Activated naive CD8-positive, alpha-beta T cell (primary cell): ENCODE results near the gene SLC39A13.

ENCODE experiments used
- H3K27ac Mint-ChIP-seq: one replicate; pipeline ENCODE4 v1.8.0; 2021; ENCODE audit warnings: mixed read lengths
- H3K27me3 Mint-ChIP-seq: one replicate; pipeline ENCODE4 v1.8.0; 2021; ENCODE audit warnings: mixed read lengths
- H3K36me3 Mint-ChIP-seq: one replicate; pipeline ENCODE4 v1.8.0; 2021; ENCODE audit warnings: mixed read lengths
- H3K4me1 Mint-ChIP-seq: one replicate; pipeline ENCODE4 v1.8.0; 2021; ENCODE audit warnings: low read depth, mixed read lengths
- H3K4me3 Mint-ChIP-seq: one replicate; pipeline ENCODE4 v1.8.0; 2021; ENCODE audit warnings: mild to moderate bottlenecking, mixed read lengths
- H3K9me3 Mint-ChIP-seq: one replicate; pipeline ENCODE4 v1.8.0; 2021; ENCODE audit warnings: low read depth, mixed read lengths

SLC39A13 gene

GRCh38 chr11:47406896-47407745 is 1.3 kb upstream of the SLC39A13 start:
- peak overlapping the region; percentile 92 for H3K4me3 Mint-ChIP-seq
- H3K27ac Mint-ChIP-seq = peak overlapping the region; percentile 97
- H3K36me3 Mint-ChIP-seq = no peaks in the 10 kb centered on the region
- no peaks in the 10 kb centered on the region for H3K27me3 Mint-ChIP-seq
- H3K4me1 Mint-ChIP-seq = peaks cover 16% of the 10 kb centered on the region
- no peaks in the 10 kb centered on the region for H3K9me3 Mint-ChIP-seq

GRCh38 chr11:47408598-47409439 is 429 bp downstream of the SLC39A13 start:
- peak overlapping the region; percentile 92 for H3K4me3 Mint-ChIP-seq
- peaks cover 1% of the 10 kb centered on the region for H3K36me3 Mint-ChIP-seq
- no peaks in the 10 kb centered on the region for H3K9me3 Mint-ChIP-seq
- no peaks in the 10 kb centered on the region for H3K27me3 Mint-ChIP-seq
- H3K4me1 Mint-ChIP-seq = peaks cover 16% of the 10 kb centered on the region
- peak overlapping the region; percentile 88 for H3K27ac Mint-ChIP-seq

GRCh38 chr11:47409440-47410369 is 1.3 kb downstream of the SLC39A13 start:
- Mint-ChIP-seq H3K27ac (peak overlapping the region; percentile 88), H3K4me1 (peaks cover 16% of the 10 kb centered on the region), H3K9me3 (no peaks in the 10 kb centered on the region), H3K4me3 (peak overlapping the region; percentile 92), H3K36me3 (peaks cover 3% of the 10 kb centered on the region), H3K27me3 (no peaks in the 10 kb centered on the region)

GRCh38 chr11:47410370-47411264 is 2.2 kb downstream of the SLC39A13 start:
- no peak overlapping the region for H3K27ac Mint-ChIP-seq
- H3K4me1 Mint-ChIP-seq = peaks cover 16% of the 10 kb centered on the region
- H3K27me3 Mint-ChIP-seq = no peaks in the 10 kb centered on the region
- no peaks in the 10 kb centered on the region for H3K9me3 Mint-ChIP-seq
- peaks cover 3% of the 10 kb centered on the region for H3K36me3 Mint-ChIP-seq
- H3K4me3 Mint-ChIP-seq = peak overlapping the region; percentile 44

- no peak overlapping the region for H3K4me3 Mint-ChIP-seq
- no peak overlapping the region for H3K27ac Mint-ChIP-seq
- no peaks in the 10 kb centered on the region for H3K27me3 Mint-ChIP-seq
- H3K36me3 Mint-ChIP-seq = peaks cover 3% of the 10 kb centered on the region
- H3K4me1 Mint-ChIP-seq = peaks cover 12% of the 10 kb centered on the region
- H3K9me3 Mint-ChIP-seq = no peaks in the 10 kb centered on the region
These were observed 3.7 kb downstream of the SLC39A13 start for GRCh38 chr11:47411884-47412746.

GRCh38 chr11:47413351-47413750 is 5.0 kb downstream of the SLC39A13 start:
- H3K9me3 Mint-ChIP-seq = no peaks in the 10 kb centered on the region
- no peak overlapping the region for H3K4me3 Mint-ChIP-seq
- H3K27me3 Mint-ChIP-seq = no peaks in the 10 kb centered on the region
- peaks cover 3% of the 10 kb centered on the region for H3K36me3 Mint-ChIP-seq
- peaks cover 4% of the 10 kb centered on the region for H3K4me1 Mint-ChIP-seq
- no peak overlapping the region for H3K27ac Mint-ChIP-seq

GRCh38 chr11:47413908-47414684 is 5.7 kb downstream of the SLC39A13 start:
- Mint-ChIP-seq H3K4me1 (peaks cover 4% of the 10 kb centered on the region), H3K27me3 (no peaks in the 10 kb centered on the region), H3K4me3 (no peak overlapping the region), H3K27ac (no peak overlapping the region), H3K36me3 (peaks cover 3% of the 10 kb centered on the region), H3K9me3 (no peaks in the 10 kb centered on the region)

- Mint-ChIP-seq H3K4me3 (no peak overlapping the region), H3K27ac (no peak overlapping the region), H3K9me3 (no peaks in the 10 kb centered on the region), H3K4me1 (no peaks in the 10 kb centered on the region), H3K36me3 (peaks cover 3% of the 10 kb centered on the region), H3K27me3 (no peaks in the 10 kb centered on the region)
These were observed 6.3 kb downstream of the SLC39A13 start for GRCh38 chr11:47414685-47415070.

GRCh38 chr11:47415091-47415854 is 6.9 kb downstream of the SLC39A13 start:
- H3K9me3 Mint-ChIP-seq = no peaks in the 10 kb centered on the region
- no peaks in the 10 kb centered on the region for H3K27me3 Mint-ChIP-seq
- no peak overlapping the region for H3K4me3 Mint-ChIP-seq
- H3K36me3 Mint-ChIP-seq = peaks cover 3% of the 10 kb centered on the region
- H3K4me1 Mint-ChIP-seq = no peaks in the 10 kb centered on the region
- no peak overlapping the region for H3K27ac Mint-ChIP-seq

- H3K27ac Mint-ChIP-seq = no peak overlapping the region
- peaks cover 3% of the 10 kb centered on the region for H3K36me3 Mint-ChIP-seq
- H3K27me3 Mint-ChIP-seq = no peaks in the 10 kb centered on the region
- no peaks in the 10 kb centered on the region for H3K4me1 Mint-ChIP-seq
- H3K4me3 Mint-ChIP-seq = no peak overlapping the region
- no peaks in the 10 kb centered on the region for H3K9me3 Mint-ChIP-seq
These were observed 7.6 kb downstream of the SLC39A13 start for GRCh38 chr11:47415949-47416472.

- Mint-ChIP-seq H3K9me3 (no peaks in the 10 kb centered on the region), H3K27me3 (no peaks in the 10 kb centered on the region), H3K4me3 (no peak overlapping the region), H3K36me3 (peaks cover 3% of the 10 kb centered on the region), H3K4me1 (peaks cover 2% of the 10 kb centered on the region), H3K27ac (no peak overlapping the region)
These were observed 9.3 kb downstream of the SLC39A13 start for GRCh38 chr11:47417712-47418111.
